GM12874 (cell line): ENCODE measurements around the gene MAP1B.

Experiments
- TF ChIP-seq, protein P1 (sequence below): IDR thresholded peaks from 2 replicates; pipeline ENCODE4 v1.5.1; 2011; ENCODE audit warnings: low read depth, mild to moderate bottlenecking, control low read depth, low read length, moderate library complexity; ENCODE audit not compliant: insufficient read depth

MAP1B gene

DNA sequence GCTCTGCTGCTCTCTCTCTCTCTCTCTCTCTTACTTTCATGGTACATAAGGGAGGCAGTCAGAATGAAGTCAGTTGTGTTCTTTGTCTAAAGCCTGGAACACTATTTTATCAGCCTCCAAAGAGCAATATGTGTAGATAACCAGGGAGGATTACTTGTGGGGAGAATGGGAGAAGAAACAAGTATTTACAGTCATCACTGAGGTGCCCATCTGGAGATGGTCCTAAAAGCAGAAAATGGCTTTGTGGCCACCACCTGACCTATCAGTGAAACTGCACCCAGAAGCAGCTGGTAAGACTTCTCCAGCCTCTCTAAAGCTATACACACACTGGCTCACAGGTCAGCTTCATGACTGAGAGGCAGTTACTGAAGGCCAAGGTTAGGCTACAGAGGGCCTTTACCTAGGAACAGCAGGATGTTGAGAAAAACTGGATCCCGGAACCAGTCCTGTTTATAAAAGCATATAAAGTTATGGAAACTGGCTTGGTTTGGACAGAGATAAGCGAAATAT is 137.6 kb downstream of the MAP1B start:
- TF ChIP-seq, protein P1, sequence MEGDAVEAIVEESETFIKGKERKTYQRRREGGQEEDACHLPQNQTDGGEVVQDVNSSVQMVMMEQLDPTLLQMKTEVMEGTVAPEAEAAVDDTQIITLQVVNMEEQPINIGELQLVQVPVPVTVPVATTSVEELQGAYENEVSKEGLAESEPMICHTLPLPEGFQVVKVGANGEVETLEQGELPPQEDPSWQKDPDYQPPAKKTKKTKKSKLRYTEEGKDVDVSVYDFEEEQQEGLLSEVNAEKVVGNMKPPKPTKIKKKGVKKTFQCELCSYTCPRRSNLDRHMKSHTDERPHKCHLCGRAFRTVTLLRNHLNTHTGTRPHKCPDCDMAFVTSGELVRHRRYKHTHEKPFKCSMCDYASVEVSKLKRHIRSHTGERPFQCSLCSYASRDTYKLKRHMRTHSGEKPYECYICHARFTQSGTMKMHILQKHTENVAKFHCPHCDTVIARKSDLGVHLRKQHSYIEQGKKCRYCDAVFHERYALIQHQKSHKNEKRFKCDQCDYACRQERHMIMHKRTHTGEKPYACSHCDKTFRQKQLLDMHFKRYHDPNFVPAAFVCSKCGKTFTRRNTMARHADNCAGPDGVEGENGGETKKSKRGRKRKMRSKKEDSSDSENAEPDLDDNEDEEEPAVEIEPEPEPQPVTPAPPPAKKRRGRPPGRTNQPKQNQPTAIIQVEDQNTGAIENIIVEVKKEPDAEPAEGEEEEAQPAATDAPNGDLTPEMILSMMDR = peak; percentile 62

DNA sequence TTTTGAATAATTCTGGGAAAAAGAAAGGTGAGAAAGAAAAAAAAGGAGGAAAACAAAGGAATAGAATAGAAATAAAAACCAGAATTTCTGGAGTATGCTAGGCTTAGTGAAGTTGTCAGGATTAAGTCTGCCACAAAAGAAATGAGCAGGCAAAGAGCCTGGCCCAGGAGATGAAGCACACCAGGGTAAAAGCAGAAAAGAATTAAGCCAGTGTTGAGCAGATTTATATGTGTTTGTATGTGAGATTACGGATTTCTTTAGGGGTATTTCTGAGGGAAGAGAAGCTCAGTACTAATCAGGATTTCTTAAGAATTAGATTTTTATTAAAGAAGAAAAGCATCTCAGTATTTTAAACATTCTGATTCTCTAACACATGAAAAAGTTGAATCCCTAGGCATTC is 138.3 kb downstream of the MAP1B start:
- TF ChIP-seq, protein P1 = no peak

DNA sequence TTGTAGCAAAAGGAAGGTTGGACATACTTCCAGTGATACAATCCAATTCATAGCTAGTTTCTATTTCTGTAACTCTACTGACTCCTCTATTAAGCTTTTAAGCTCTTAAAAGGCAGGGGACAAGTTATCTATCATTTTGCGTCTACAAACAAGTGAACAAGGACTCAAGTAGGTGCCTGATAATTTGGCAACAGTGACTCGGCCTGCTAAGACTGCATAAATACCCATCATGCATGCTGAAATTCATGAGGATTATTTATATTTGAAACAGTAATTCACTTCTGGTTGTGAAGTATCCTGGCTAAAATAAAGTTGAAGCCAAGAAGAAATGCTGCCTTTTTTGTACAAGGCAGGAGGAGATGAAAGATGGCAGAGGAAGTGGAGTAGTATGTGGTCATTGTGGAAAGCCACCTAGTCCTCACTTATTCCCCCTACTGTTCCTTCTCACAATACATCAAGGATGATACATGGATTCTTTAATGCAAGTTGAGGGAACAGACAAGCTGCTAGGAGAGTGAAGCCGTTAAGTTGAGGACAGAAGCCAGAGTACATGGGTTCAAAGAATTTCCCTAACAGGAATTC is 138.8 kb downstream of the MAP1B start:
- TF ChIP-seq, protein P1 = peak; percentile 43

DNA sequence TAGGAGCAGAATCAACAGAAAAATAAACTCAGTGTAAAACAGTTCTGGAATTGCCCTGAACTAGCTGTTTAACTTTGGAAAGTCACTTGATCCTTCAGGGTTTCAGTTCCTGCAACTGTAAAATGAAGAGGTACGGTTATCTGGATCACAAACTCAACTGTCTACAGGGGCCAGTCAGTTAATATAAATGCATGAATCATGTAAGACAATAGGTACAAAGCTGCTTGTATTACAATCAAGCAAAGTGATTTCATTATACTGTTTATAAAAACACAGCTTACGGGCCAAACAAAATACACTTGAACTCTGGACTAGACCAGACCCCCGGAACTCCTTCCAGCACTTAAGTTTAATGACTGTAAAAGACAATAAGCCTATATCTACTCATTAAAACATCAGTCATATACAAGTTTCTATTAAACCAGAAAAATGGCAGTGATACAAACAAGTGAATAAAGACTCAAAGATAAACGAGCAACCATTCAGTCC is 139.7 kb downstream of the MAP1B start:
- TF ChIP-seq, protein P1 = no peak

DNA sequence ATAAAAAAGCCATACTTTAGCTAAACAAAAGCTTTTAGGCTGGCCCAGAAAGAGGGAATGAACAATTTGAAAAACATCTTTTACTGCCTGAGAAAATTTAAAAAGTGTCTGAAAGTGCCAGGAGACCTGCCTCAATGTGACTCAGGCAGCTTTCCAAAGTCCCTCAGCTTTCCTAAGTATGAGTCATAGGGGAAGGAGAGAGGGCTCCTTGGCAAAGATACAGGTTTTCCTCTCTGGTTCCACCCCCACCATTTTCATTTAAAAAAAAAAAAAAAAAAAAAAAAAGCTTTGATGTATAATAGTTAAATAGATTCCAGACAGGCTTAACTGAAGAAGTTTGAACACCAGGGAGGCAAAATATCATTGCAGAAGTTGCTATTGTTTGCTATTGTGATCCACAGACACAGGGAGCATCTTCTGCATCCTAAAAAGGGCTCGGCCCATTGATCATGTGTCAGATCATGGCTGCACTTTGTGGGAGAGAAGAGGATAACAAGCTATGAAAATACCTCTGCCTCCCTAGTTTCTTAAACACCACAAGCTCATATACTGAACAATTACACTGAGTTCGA is 141.2 kb downstream of the MAP1B start:
- TF ChIP-seq, protein P1 = no peak

DNA sequence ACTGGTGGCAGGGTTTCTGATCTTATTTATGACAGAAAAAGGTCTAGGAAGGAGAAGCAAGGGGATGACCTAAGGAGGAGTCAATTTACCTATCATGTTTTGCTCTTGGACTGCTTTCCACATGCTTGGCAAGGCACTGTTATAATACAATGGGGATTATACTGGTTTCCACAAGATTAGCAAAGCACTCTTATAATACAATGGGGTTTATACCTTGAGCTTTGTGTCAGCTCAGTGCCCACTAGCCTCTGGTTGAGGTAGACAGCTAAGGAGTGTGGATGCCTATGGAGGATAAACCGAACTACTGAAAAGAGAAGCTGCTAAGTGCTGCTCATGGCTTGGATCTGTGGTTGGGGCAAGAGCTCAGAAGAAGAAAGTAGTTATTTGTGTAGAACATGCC is 144.1 kb downstream of the MAP1B start:
- TF ChIP-seq, protein P1 = no peak

DNA sequence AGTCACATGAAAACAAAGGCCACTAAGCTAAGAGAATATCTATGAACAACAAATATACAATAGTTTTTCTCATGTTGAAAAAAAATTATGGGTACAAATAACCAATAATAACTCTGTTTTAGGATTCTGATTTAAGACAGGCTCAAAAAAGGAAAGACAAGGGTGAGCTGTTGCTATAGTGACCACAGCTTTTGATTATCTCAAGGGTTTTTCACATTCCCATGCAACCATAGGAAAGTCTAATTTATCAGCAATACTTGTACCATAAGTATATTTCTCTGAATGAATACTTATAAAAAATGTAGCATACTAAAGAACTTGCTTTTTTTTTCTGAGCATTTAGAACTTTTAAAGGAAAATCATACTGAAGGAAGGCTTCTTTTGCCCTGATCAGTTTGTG is 144.7 kb downstream of the MAP1B start:
- TF ChIP-seq, protein P1 = no peak
